GM18505 (cell line): Measurements from ENCODE around the gene MINPP1.

ENCODE experiments used
- ATAC-seq: cut with Tn5 transposase; IDR thresholded peaks from one replicate; pipeline ENCODE4 v1.9.1; 2021; ENCODE audit not compliant: unreplicated experiment
- POLR2A ChIP-seq: IDR thresholded peaks from 4 replicates; pipeline ENCODE4 v1.6.1; 2011; ENCODE audit warnings: borderline replicate concordance; ENCODE audit not compliant: insufficient read depth, insufficient read length; ENCODE audit errors: extremely low read depth

The MINPP1 gene

DNA sequence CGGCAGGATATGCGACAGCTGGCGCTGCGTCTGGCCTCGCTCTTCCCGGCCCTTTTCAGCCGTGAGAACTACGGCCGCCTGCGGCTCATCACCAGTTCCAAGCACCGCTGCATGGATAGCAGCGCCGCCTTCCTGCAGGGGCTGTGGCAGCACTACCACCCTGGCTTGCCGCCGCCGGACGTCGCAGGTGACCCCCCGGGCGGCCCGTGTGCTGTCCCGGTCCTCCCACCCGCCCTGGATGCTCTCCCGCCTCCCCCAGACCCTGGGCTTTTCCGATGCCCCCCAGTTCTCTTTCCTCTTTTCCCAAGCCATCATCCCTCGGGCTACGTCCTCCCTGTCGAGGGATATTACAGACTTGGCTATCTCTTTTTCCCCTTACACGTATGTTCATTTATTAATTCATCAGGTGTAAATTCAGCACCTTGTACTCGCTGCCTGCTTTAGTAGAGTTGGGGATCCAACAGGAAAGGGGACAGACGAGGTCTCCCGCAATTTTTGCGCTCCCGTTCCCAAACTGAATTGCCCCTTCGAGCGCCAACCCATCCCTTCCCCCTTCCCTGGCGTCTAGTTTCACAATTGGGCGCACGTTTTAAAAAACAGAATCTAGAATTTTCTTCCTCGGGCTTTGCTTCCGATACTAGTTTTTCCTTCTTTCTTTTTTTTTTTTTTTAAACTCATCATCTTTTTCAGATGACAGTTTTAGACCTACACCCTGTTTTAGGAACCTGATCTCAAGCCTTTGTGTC, 846 bp downstream of the MINPP1 start:
- peak; percentile 48 for ATAC-seq

DNA sequence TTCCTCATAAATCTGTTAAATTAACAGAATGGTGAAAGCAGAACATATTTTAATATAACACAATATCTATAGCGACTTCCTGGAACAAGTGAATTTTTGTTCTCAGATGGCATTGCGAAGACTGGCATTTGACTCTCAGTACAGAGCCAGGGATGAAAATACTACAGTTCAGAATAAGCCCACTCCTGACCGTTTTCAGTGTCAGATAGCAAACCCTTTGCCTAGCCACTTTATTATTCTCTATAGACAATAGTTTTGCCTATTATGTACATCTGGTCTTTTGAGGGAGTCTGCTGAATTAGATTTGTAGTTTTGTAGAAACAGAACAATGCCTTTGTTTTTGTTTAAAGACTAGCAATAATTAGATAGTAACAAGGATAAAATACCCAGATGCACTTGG, 2.3 kb downstream of the MINPP1 start:
- TF ChIP-seq POLR2A = no peak

More for the DNA sequence above, 846 bp downstream of the MINPP1 start:
- TF ChIP-seq POLR2A = no peak

DNA sequence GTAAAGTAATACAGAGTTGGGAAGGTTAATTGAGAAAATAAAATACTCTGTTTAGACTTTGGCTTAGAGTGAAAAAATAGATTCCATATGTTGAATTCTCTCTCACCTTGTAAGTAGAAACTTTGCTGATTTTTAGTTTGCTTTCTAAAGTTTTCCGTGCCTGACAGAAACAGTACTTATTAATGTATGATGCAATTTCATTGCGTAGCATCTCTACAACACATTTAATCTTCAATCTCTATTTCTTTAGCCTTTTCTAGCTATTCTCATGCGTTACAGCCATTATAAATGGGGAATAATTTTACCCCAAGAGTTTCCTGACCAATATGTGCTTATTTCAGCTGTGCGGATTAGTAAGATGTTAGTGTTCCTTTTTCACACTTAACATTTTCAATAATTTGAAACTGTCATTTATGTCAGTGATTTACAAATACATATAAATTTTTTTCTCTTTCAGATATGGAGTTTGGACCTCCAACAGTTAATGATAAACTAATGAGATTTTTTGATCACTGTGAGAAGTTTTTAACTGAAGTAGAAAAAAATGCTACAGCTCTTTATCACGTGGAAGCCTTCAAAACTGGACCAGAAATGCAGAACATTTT, 3.3 kb downstream of the MINPP1 start:
- ATAC-seq = no peak

More for the DNA sequence above, 2.3 kb downstream of the MINPP1 start:
- ATAC-seq = no peak

DNA sequence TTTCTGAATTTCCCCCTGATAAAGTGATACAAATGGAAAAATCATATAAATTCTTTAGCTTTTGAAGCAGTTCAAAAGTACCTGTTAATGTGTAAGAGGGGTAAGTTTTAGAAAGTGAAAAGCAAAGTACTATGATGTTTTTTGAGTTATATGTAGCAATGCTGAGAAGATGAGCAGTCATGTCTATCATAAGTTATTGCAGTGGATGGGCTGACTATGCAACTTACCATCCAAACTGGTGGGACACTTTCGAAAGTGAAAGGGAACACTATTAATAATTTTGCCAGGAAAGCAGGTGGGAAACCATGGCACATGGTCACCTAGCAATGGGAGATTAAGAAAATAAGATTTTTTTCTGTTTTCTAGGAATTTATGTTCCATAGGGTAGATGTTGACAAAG, 4.1 kb downstream of the MINPP1 start:
- no peak for ATAC-seq
- no peak for TF ChIP-seq POLR2A

More for the DNA sequence above, 3.3 kb downstream of the MINPP1 start:
- no peak for TF ChIP-seq POLR2A

DNA sequence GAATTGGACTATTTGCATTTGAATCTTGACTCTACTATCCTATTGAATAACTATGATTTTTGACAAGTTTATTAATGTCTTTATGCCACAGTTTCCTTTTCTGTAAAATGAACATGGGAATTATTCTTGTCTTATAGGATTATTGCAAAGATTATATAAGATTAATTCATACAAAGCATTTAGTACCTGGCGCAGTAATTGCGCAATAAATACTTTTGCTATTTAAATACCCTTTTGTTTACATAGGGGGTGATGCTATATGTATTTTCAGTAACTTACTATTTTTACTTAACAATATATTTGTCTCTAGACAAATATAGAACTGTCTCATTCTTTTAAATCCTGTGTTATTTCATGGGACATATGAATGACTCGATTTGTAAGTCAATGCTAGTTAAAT, 5.3 kb downstream of the MINPP1 start:
- no peak for TF ChIP-seq POLR2A
- no peak for ATAC-seq

DNA sequence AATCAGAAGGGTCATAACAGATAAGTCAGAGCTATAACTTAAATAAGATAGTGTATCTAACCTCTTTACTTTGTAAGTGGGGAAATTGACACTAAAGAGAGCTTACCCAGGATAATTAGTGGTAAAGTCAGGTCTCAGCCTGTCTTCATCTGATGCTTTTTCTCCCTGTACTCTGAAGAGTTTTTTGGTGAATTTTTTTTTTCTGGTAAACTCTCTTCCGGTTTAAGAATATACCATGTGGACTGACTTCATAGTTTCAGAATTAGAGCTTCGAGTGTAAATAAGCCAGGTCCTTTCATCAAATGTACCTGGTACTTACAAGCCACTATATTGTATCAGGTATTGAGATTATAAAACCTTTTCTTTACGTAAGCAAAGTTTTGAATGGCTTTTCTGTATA, 6.8 kb downstream of the MINPP1 start:
- no peak for ATAC-seq
- no peak for TF ChIP-seq POLR2A

DNA sequence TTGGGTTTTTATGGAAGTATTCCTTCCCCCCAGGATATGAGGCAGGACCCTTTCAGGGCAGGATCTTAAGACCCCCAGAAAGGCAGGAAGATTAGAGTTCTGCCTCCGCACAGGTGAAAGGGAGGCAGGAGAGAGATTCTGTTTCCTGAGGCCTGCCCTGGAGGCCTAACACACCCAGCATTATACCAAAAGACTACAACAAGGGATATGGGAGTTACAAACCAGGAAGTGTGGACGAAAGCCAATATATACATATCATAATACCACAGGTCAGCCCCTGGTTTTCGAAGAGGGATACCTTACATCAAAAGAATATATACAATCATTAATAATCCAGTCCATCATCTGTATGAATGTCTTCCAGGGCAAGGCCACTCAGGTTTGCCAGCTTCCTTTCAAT, 14.2 kb downstream of the MINPP1 start:
- TF ChIP-seq POLR2A = no peak
- no peak for ATAC-seq

DNA sequence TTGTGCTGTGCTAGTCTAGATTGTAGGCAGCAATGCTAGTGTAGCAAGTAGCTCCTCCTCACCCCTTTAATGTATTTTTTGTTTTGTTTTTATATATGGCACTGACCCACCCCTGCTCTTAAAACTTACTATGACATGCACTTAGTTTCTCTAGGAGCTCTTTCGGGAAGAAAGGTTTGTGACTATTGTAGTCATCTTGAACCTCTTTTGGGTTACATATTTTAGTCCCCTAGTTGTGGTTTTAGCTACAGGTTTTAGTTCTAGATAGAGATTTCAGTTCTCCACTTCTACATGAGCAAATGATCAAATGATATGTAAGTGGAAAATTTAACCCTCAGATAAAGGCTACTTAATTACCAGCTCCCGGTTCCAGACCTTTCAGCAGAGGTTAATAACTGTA, 14.9 kb downstream of the MINPP1 start:
- no peak for ATAC-seq
- TF ChIP-seq POLR2A = no peak

DNA sequence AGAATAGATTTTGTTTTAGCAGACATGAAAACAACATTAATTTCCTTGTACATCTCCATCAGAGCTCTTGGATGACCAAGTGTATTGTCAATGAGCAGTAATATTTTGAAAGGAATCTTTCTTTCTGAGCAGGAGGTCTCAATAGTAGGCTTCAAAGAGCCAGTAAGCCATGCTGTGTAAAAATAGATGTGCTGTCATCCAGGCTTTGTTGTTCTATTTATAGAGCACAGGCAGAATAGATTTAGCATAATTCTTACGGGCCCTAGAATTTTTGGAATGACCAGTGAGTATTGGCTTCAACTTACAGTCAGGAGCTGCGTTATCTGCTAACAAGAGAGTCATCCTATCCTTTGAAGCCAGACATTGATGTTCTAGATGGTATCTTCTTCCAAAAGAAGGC, 19.0 kb downstream of the MINPP1 start:
- no peak for ATAC-seq
- no peak for TF ChIP-seq POLR2A

DNA sequence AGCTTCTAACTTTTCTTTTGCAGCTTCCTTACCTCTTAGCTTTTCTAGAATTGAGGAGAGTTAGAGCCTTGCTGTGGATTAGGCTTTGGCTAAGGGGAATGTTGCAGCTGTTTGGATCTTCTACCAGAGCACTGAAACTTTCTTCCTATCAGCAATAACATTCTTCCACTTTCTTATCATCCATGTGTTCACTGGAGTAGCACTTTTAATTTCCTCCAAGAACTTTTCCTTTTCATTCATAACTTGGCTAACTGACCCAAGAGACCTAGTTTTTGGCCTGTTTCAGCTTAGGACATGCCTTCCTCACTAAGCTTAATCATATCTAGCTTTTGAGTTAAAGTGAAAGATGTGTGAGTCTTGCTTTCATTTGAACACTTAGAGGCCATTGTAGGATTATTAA, 19.6 kb downstream of the MINPP1 start:
- no peak for ATAC-seq
- no peak for TF ChIP-seq POLR2A

DNA sequence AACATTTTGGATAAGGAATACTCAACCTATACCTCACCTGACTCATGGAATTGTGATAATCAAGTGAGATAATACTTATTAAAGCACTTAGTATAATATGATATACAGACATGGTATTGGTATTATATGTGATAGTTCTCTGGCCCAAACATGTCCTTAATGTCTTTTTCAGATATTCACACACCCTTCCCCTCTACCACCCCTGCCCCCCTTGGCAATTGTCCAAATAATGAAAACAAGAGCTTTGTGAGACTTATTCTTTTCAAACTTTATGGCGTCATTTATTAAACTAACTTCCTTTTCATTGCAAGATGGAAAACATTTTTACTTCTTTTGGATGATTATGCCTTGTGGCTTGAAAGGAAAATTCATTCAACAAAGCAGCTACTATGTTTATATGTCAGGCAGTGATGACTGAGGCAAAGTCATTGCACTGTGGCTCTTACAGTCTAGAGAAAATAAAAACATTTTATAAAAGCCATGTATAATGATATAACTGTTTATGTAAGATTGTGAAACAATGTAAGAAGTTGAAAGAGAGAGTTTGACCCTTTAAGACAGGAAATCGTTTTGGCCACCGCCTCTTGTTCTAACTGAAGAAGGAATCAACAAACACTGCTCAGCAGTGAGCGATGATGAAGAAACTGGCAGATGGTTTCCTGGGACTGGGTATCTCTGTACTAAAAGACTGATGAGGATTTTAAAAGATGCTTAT, 27.4 kb downstream of the MINPP1 start:
- ATAC-seq = no peak
- no peak for TF ChIP-seq POLR2A

DNA sequence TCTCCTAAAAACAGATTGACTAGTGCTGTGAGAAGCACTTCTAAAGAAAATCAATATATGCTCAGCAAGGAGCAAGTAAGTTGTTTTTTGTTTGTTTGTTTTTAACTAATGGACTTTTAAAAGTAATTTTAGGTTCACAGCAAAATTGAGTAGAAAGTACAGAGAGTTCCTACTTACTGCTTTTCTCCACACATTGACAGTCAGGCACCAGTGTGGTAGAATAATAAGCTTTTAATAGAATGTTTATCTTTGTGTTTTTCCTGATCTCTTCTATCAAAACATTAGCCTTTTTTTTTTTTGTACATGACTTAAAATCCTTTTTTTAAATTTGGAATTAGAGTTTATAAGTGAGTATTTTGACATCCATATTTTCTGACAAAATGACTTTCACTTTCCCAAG, 28.0 kb downstream of the MINPP1 start:
- TF ChIP-seq POLR2A = no peak
- ATAC-seq = no peak

DNA sequence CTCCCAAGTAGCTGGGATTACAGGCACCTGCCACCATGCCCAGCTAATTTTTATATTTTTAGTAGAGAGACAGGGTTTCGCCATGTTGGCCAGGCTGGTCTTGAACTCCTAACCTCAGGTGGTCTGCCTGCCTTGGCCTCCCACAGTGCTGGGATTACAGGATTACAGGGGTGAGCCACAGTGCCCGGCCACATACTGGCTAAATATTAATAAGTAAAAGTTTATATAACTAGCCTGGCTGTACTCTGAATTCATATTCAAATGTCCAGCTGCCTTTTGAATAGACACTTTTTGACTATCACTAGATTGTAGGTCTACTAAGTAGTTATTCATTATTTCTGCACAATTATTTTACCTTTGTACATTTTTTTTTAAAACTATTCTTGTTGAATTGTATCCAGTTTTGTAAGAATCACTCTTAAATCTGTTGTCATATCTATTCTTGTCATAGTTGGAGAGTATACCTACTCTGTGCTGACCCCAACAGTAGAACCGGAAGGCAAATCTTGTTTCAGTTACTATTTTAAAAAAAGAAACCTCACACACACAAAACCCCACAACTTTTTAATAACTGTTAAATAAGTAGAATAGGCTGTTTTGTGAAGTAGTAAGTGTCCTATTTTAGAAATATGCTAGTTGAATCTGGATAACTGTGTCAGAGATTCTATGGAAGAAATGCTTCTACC, 29.6 kb downstream of the MINPP1 start:
- ATAC-seq = no peak
- TF ChIP-seq POLR2A = no peak

DNA sequence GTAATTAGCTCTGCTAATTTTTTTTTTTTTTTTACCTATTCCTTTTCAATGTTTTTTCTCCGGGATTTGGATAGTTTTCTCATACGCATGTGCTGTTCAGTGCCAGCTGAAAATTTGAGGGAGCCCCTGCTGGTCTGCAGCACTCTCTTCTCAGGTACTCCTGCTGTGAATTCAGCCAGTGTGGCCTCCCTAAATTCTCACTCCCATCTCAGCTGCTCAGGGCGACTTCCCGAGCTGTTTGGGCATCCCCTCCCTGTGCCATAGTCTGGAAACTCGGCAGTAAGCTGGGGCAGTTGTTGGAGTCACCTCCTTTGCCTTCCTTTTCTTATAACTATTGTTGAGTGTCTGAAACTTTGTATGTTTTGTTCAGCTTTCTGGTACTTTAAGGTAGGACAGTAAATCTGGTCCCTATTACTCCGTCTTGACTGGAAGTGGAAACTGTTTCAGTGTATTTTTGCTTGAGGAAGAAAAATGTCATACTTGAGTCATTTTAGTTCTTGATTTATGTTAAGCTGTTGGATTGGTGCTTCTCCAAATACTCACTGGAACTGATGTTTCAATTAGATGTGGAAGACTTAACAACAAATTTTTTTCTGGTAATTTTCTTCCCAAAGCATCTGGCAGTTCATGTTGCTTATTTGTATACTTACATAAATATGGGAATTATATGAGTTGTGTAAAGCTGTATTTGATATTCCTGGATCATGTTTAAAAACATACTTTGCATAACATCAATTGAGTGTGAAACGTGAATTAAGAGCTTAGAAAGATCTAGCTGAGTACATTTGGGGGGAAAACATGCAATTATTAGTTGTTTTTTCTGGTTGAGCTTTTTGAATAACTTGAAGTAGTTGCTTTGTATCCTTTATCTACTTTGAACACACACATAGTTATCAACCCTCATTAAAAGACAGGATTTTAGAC, 33.7 kb downstream of the MINPP1 start:
- ATAC-seq = no peak
- TF ChIP-seq POLR2A = no peak
